Common myeloid progenitor, CD34-positive (primary cell): ENCODE data around the gene LAP3.
A peak's percentile ranks its signal among the peaks of the same experiment; 100 is the strongest.
"Not testable (repeated sequence)": the region's sequence is repeated elsewhere in the genome, so short reads cannot be mapped to it uniquely, and the experiment has no call there.

Experiments
- CTCF ChIA-PET: fragments of 350-600 bp; sonication (Branson Sonifier 250); formaldehyde crosslinking; loops from one replicate; lab custom pipeline; 2021; ENCODE audit warnings: antibody characterized with exemption; lab: Charles Lee
- POLR2A ChIA-PET: fragments of 350-600 bp; sonication (Branson Sonifier 250); formaldehyde crosslinking; loops from one replicate; lab custom pipeline; 2021; ENCODE audit warnings: antibody characterized with exemption; lab: Charles Lee
- DNase-seq, 3 donors: peaks; one replicate each; pipeline versions ENCODE4 v3.0.0 to v3.0.0-alpha.2; 2013
- H3K27ac ChIP-seq, 2 experiments: 1 replicate in 1 of 2; 2 replicates in 1 of 2; pipeline ENCODE4 v1.7.0; 2013; ENCODE audit warnings: inconsistent platforms in 2 of 2, low read length in 2 of 2, mild to moderate bottlenecking in 2 of 2, low read depth in 1 of 2, moderate library complexity in 1 of 2; ENCODE audit not compliant: severe bottlenecking in 2 of 2, insufficient read depth in 1 of 2, poor library complexity in 1 of 2
- H3K27me3 ChIP-seq, 5 experiments: replicated peaks in 2 of 5; 1 replicate in 3 of 5; 2 replicates in 2 of 5; pipeline versions ENCODE4 v1.6.1 to v1.7.0; 2013; ENCODE audit warnings: low read length in 4 of 5, mild to moderate bottlenecking in 2 of 5, moderate library complexity in 2 of 5, inconsistent platforms in 1 of 5; ENCODE audit not compliant: insufficient read depth in 5 of 5, control insufficient read depth in 4 of 5
- H3K36me3 ChIP-seq, 4 experiments: 1 replicate in 2 of 4; 2 replicates in 2 of 4; pipeline versions ENCODE4 v1.6.1 to v1.7.0; 2013; ENCODE audit warnings: low read length in 3 of 4, control low read depth in 1 of 4, mild to moderate bottlenecking in 1 of 4; ENCODE audit not compliant: control insufficient read depth in 4 of 4, insufficient read depth in 4 of 4
- H3K4me1 ChIP-seq, 4 experiments: 1 replicate in 3 of 4; 2 replicates in 1 of 4; pipeline versions ENCODE4 v1.6.1 to v1.7.1; 2013; ENCODE audit warnings: low read length in 3 of 4, mild to moderate bottlenecking in 3 of 4, control low read depth in 1 of 4, inconsistent platforms in 1 of 4, moderate library complexity in 1 of 4; ENCODE audit not compliant: control insufficient read depth in 4 of 4, insufficient read depth in 4 of 4; ENCODE audit errors: control extremely low read depth in 1 of 4
- H3K4me3 ChIP-seq, 7 experiments: 1 replicate in 4 of 7; 2 replicates in 3 of 7; pipeline versions ENCODE4 v1.5.1 to v1.7.0; 2013; ENCODE audit warnings: mild to moderate bottlenecking in 7 of 7, low read length in 6 of 7, moderate library complexity in 6 of 7, inconsistent platforms in 2 of 7, low read depth in 2 of 7, control low read depth in 1 of 7; ENCODE audit not compliant: insufficient read depth in 4 of 7, control insufficient read depth in 1 of 7; ENCODE audit errors: extremely low read depth in 1 of 7
- H3K9me3 ChIP-seq, 5 experiments: 1 replicate in 4 of 5; 2 replicates in 1 of 5; pipeline versions ENCODE4 v1.6.1 to v1.7.1; 2013; ENCODE audit warnings: low read length in 4 of 5, mild to moderate bottlenecking in 2 of 5, inconsistent platforms in 1 of 5, low read depth in 1 of 5, moderate library complexity in 1 of 5; ENCODE audit not compliant: control insufficient read depth in 4 of 5, insufficient read depth in 2 of 5; ENCODE audit errors: control extremely low read depth in 1 of 5
- WGBS: methylation state at CpG from one replicate; pipeline ENCODE4 v1.1.5; 2013; ENCODE audit not compliant: insufficient coverage; 5-methylcytosine and 5-hydroxymethylcytosine counted together

Gene LAP3

DNA sequence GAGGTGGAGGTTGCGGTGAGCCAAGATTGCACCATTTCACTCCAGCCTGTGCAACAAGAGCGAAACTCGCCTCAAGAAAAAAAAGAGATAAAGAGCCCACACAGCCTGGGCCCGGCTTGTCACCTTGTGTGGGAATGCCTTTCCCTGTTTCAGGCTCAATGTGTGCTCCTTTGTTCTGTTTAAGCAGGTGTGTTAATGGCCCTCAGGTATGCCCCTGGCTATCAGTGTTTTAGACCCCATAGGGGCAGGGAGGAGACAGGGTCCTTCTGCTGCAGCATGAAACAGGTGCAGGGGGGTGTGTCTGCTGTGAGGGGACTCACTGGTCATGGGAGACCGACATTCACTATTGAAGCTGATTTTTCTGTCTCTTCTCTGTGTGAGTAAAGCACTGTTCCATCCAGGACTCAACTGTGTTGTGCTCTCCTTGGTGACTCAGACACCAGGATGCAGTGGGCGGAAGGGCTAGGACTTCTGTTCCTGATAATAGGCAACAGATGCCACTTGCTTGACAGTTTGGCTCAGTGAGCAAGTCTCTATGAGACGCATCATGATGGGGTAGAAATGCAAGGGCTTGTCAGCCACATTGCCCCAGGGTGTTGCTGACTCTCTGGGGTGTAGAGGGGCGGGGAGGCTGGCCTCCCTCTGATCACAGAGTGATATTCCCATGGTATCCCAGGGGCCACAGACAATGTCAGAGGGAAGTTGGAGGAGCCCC lies 15.6 kb upstream of the LAP3 start:
- no peaks in the 10 kb centered on the region for H3K9me3 ChIP-seq
- H3K4me3 ChIP-seq: no peak overlapping the region
- H3K27ac ChIP-seq: no peak overlapping the region
- 92% methylated on average over 7 of the region's 8 CpGs for WGBS
- no peaks in the 10 kb centered on the region for H3K4me1 ChIP-seq
- POLR2A ChIA-PET: no interaction called here
- CTCF ChIA-PET: no interaction called here
- H3K27me3 ChIP-seq: peaks cover 0 to 4% (median 0%) of the 10 kb centered on the region in 5 experiments
- H3K36me3 ChIP-seq: no peaks in the 10 kb centered on the region
- no peak for DNase-seq

DNA sequence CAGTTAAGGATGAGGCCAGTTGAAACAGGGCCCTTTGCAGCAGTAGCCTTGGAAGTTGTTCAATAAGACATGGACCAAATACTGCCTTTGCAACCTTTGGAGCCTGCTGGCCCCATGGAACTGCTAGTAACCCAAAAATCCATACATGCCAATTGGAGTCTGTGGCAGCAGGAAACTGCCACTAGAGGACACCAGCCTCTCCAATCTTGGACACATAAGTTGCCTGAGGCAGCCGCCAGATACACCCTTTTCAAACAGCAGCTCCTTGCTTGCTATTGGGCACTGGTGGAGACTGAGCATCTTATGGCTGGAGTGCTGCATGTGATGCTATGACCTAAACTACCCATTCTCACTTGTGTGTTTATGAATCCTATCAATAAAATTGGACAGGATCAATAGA lies 14.8 kb upstream of the LAP3 start:
- POLR2A ChIA-PET: no interaction called here
- Histone ChIP-seq H3K4me1 (no peaks in the 10 kb centered on the region), H3K27me3 (peaks cover 0 to 4% (median 0%) of the 10 kb centered on the region in 5 experiments), H3K27ac (no peak overlapping the region), H3K4me3 (no peak overlapping the region), H3K9me3 (no peaks in the 10 kb centered on the region), H3K36me3 (no peaks in the 10 kb centered on the region)
- peak in 1 of 3 donors; percentile 10 for DNase-seq
- CTCF ChIA-PET: no interaction called here
- WGBS: no CpG with 5 or more reads among the region's 1 CpG

DNA sequence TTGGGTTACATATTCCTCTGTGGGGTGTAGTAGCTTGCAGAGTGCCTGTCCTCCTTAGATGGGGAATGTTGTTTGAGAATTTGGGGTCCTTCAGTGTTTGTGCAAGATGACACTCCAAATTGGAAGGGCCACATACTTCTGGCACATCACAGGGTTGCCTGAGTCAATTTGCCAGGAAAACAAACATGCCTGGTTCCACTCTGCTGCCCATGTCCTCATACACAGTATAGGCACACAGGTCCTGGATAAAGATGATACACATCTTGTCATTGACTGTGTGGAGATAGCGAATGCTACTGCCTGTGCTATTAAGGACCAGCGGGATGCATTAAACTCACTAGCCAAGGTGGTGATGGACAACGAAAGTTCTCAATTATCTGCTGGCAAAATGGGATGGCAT lies 11.2 kb upstream of the LAP3 start:
- POLR2A ChIA-PET: no interaction called here
- peaks cover 0 to 4% (median 0%) of the 10 kb centered on the region in 5 experiments for H3K27me3 ChIP-seq
- CTCF ChIA-PET: no interaction called here
- H3K36me3 ChIP-seq: no peaks in the 10 kb centered on the region
- H3K9me3 ChIP-seq: no peaks in the 10 kb centered on the region
- no peak overlapping the region for H3K4me3 ChIP-seq
- no peaks in the 10 kb centered on the region for H3K4me1 ChIP-seq
- 93% methylated on average over 3 of the region's 3 CpGs for WGBS
- H3K27ac ChIP-seq: no peak overlapping the region
- no peak for DNase-seq

DNA sequence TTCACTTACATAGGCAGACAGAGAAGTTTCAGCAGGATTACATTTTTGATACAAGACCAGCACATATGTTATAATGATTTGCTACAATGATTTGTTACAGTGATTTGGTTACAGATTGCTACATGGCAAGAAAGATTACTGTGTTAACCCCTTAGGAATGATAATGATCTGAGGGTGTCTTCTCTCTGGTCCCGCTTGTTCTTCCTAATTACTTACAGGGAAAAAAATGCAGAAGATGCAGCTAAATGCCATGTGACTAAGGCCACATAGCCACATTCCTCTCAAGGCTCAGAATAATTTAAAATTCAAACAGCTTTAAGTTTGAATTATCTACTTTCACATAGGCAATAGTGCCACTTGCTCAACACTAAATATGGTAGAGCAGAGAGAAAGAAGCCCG lies 9.7 kb upstream of the LAP3 start:
- 100% methylated on average over 1 of the region's 2 CpGs for WGBS
- ChIA-PET POLR2A (no interaction called here), CTCF (interaction anchor here (1.7 to 3.5 kb wide), 2 partner anchors 15 to 19 kb away, joined by 3 to 12 read pairs; no protein-coding TSS in a partner anchor)
- no peaks in the 10 kb centered on the region for H3K36me3 ChIP-seq
- no peak for DNase-seq
- no peaks in the 10 kb centered on the region for H3K9me3 ChIP-seq
- no peaks in the 10 kb centered on the region for H3K4me1 ChIP-seq
- H3K4me3 ChIP-seq: no peak overlapping the region
- H3K27me3 ChIP-seq: peaks cover 0 to 2% (median 0%) of the 10 kb centered on the region in 5 experiments
- H3K27ac ChIP-seq: no peak overlapping the region

DNA sequence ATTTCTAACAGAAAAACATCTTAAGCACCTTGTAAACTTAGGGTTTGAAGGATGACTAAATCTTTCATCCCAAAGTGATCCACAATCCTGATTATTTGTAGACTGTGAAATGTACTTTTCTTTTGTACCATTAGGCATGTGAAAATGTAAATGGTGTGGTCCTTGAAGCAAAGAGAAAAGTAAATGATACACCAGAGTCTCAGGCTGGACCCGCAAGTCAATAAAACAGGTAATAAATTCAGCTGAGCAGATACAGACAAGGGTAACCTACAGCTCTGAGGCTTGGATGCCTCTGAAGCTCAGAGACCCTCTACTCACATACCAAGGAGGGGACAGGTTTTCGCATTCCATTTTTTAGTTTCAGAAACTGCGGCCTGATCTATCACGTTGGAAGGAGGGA lies 2.8 kb upstream of the LAP3 start:
- Histone ChIP-seq H3K9me3 (no peaks in the 10 kb centered on the region), H3K4me1 (peaks cover 9 to 23% (median 17%) of the 10 kb centered on the region in 4 experiments), H3K27ac (no peak overlapping the region), H3K4me3 (no peak overlapping the region), H3K36me3 (no peaks in the 10 kb centered on the region), H3K27me3 (no peaks in the 10 kb centered on the region)
- ChIA-PET POLR2A (no interaction called here), CTCF (interaction anchor here (1.3 kb wide), 1 partner anchor 26 kb away, joined by 7 read pairs; no protein-coding TSS in a partner anchor)
- no CpG with 5 or more reads among the region's 4 CpGs for WGBS
- DNase-seq: no peak

DNA sequence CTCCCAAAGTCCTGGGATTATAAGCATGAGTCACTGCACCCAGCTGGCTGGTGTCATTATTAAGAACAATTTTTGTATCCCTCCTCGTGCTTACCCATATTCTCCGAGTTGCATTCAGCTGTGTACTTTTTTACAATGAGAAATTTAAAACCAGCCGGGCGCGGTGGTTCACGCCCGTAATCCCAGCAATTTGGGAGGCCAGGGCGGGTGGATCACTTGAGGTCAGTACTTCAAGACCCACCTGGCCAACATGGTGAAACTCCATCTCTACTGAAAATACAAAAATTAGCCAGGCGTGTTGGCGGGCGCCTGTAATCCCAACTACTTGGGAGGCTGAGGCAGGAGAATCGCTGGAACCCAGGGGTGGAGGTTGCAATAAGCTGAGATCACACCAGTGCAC lies 1.8 kb upstream of the LAP3 start:
- H3K27me3 ChIP-seq, H3K9me3 ChIP-seq, H3K27ac ChIP-seq, H3K4me3 ChIP-seq, CTCF ChIA-PET, DNase-seq, H3K36me3 ChIP-seq: not testable (repeated sequence)
- POLR2A ChIA-PET: interaction anchor here (0.7 kb wide), 1 partner anchor 82 kb away, joined by 3 read pairs; no protein-coding TSS in a partner anchor
- H3K4me1 ChIP-seq: peaks cover 9 to 23% (median 19%) of the 10 kb centered on the region in 4 experiments
- 97% methylated on average over 12 of the region's 12 CpGs for WGBS
